ENCODE measurements around the gene SIGLEC15. TPM values are rescaled to one million over a fixed set of nuclear protein-coding genes. Genes with fewer than 3 reads are reported as not detected.
A peak's percentile ranks its signal among the peaks of the same experiment; 100 is the strongest.

Gene SIGLEC15
- total RNA-seq, 1 experiment from 2014 or later: 0.13 TPM

DNA sequence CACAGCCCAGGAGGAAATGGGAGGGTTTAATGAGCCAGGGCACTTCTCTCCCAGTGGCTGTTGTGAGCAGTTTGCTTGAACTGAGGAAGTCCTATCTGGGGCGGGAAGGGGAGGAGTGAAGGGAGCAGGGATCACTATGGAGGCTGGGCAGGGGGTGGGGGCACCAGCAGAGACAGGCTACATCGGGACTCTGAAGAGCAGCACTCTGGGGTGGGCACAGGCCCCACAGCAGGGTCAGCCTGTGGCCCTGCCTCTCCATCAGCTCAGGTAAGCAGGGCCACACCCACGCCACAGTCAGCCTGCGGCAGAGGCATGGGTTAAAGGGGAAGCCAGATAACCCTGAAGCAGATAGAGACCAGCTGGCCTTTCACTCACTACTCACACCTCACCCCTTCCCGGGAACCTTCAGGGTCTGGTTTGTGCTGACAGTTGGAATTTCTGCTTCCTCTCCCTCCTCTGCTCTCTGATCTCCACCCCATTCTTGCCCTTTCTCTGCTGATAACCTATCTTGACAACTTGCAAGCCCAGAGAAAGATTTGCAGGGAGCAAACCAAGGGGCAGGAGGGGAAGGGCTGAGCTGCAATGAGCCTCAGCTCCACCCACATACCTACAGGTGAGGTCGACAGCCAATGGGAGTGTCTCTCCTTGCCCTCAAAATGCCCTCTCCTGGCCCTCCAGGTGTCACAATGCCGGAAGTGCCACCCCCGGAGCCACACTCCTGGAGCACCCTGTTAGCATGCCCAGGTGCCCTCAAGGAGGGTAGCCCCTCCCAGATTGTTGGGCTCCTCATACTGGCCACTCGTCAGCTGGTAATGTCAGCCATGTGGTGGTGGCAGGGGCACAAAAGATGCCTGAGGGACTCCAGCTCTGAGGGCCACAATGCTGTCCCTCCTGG lies 3.7 kb downstream of the SIGLEC15 start:
- H3K23me2 ChIP-seq (ENCODE audit: insufficient read length, low read depth, low read length, poor library complexity, severe bottlenecking): no peaks in the 10 kb centered on the region
- H3K4me3 Mint-ChIP-seq: no peak overlapping the region
- H2AK5ac ChIP-seq (ENCODE audit: insufficient read length, low read length): no peak overlapping the region
- no peak overlapping the region; the same call in 1 of the 2 replicates for H3K14ac ChIP-seq (ENCODE audit: insufficient read depth, low read length)
- no peak overlapping the region for H3K4ac ChIP-seq (ENCODE audit: low read depth, low read length)
- peaks cover 4% of the 10 kb centered on the region; the same call in 1 of the 2 replicates for H3K4me1 ChIP-seq (ENCODE audit: insufficient read depth, low read length)
- TF ChIP-seq, protein P1, sequence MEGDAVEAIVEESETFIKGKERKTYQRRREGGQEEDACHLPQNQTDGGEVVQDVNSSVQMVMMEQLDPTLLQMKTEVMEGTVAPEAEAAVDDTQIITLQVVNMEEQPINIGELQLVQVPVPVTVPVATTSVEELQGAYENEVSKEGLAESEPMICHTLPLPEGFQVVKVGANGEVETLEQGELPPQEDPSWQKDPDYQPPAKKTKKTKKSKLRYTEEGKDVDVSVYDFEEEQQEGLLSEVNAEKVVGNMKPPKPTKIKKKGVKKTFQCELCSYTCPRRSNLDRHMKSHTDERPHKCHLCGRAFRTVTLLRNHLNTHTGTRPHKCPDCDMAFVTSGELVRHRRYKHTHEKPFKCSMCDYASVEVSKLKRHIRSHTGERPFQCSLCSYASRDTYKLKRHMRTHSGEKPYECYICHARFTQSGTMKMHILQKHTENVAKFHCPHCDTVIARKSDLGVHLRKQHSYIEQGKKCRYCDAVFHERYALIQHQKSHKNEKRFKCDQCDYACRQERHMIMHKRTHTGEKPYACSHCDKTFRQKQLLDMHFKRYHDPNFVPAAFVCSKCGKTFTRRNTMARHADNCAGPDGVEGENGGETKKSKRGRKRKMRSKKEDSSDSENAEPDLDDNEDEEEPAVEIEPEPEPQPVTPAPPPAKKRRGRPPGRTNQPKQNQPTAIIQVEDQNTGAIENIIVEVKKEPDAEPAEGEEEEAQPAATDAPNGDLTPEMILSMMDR (conservative IDR thresholded peaks at IDR 0.05): no peak
- H3K18ac ChIP-seq (ENCODE audit: insufficient read length, low read depth, low read length): no peak overlapping the region
- H2BK120ac ChIP-seq (ENCODE audit: low read depth, low read length, poor library complexity, severe bottlenecking): no peak overlapping the region
- no peak overlapping the region for H2AFZ ChIP-seq (ENCODE audit: low read length)
- H3K27me3 Mint-ChIP-seq (ENCODE audit: low read depth): peaks cover 5% of the 10 kb centered on the region
- peak; percentile 58 for DNase-seq
- no peak overlapping the region for H3K56ac ChIP-seq (ENCODE audit: insufficient read length, low read depth, low read length)
- H3K4me1 Mint-ChIP-seq: peaks cover 24 to 32% of the 10 kb centered on the region in 2 experiments
- H4K20me1 ChIP-seq (ENCODE audit: control insufficient read depth, insufficient read depth, insufficient read length): no peaks in the 10 kb centered on the region
- no peak overlapping the region for H3K27ac ChIP-seq (ENCODE audit: insufficient read length, low read depth, low read length)
- no peak overlapping the region for H4K8ac ChIP-seq (replicated peaks; ENCODE audit: insufficient read length, low read depth, low read length)
- H3K4me2 ChIP-seq (ENCODE audit: insufficient read depth, insufficient read length, low read length): no peak overlapping the region
- H3K9ac ChIP-seq (ENCODE audit: extremely low read depth, insufficient read length, low read length): no peak overlapping the region
- H3K9me3 Mint-ChIP-seq: no peaks in the 10 kb centered on the region
- no peaks in the 10 kb centered on the region for H3K36me3 Mint-ChIP-seq (ENCODE audit: insufficient read depth in 1 of 3, low read depth in 3 of 3)
- H3T11ph ChIP-seq (ENCODE audit: low read length): no peak overlapping the region
- no peaks in the 10 kb centered on the region for H3K27me3 ChIP-seq (ENCODE audit: insufficient read depth, low read length)
- H2BK5ac ChIP-seq (ENCODE audit: insufficient read length, low read length): no peak overlapping the region
- H3K9me3 ChIP-seq (ENCODE audit: control insufficient read depth, low read depth, low read length): no peaks in the 10 kb centered on the region
- H3K23ac ChIP-seq (ENCODE audit: insufficient read length, low read depth, low read length): no peak overlapping the region
- H3K27ac Mint-ChIP-seq: peak overlapping the region in 2 of 3 experiments; percentile 65 to 78; a peak in 5 of 7 replicates
- H3K79me2 ChIP-seq (ENCODE audit: insufficient read depth, low read length): no peaks in the 10 kb centered on the region
- WGBS (ENCODE audit: extremely low coverage, insufficient read length, low lambda C conversion rate): no CpG with 5 or more reads among the region's 9 CpGs
- no peak overlapping the region for H4K91ac ChIP-seq (ENCODE audit: insufficient read length, low read depth, low read length)
- H2BK15ac ChIP-seq (ENCODE audit: low read depth, low read length): no peak overlapping the region
- H3K79me1 ChIP-seq (ENCODE audit: insufficient read depth, low read depth, low read length, poor library complexity, severe bottlenecking): no peaks in the 10 kb centered on the region
- H2BK12ac ChIP-seq (ENCODE audit: insufficient read length, low read depth, low read length): no peak overlapping the region
- no peak overlapping the region for H2BK20ac ChIP-seq (ENCODE audit: low read depth, low read length, poor library complexity, severe bottlenecking)
- no peak overlapping the region for H4K5ac ChIP-seq (ENCODE audit: insufficient read length, low read depth, low read length)

Data from H9 (cell line).